Colonic mucosa (tissue), 4 donors: ENCODE data around the gene TECTB. TPM values are rescaled to one million over a fixed set of nuclear protein-coding genes. Genes with fewer than 3 reads are reported as not detected.

ENCODE experiments used
- DNase-seq: peaks from one replicate; pipeline ENCODE4 v3.0.0-alpha.2; 2020
- H3K27ac ChIP-seq: fragments of 200-600 bp; one replicate; pipeline ENCODE4 v1.8.0; 2021
- H3K27me3 ChIP-seq: fragments of 200-600 bp; one replicate; pipeline ENCODE4 v1.8.0; 2021
- H3K36me3 ChIP-seq: fragments of 200-600 bp; one replicate; pipeline ENCODE4 v1.8.0; 2021
- H3K4me1 ChIP-seq: fragments of 200-600 bp; one replicate; pipeline ENCODE4 v1.8.0; 2021; ENCODE audit warnings: mild to moderate bottlenecking
- H3K4me3 ChIP-seq: fragments of 200-600 bp; one replicate; pipeline ENCODE4 v1.8.0; 2021
- H3K9ac ChIP-seq, 2 donors: one replicate each; pipeline ENCODE4 v1.7.0; 2013; ENCODE audit warnings: control low read depth in 2 of 2, low read depth in 2 of 2, low read length in 2 of 2
- H3K9me3 ChIP-seq: fragments of 200-600 bp; one replicate; pipeline ENCODE4 v1.8.0; 2021
- intact Hi-C: fragments of 100-400 bp; cut with DNase I; formaldehyde crosslinking; loops from one replicate; pipeline ENCODE4 v1.14.1; 2022
- total RNA-seq, 2 donors: library from RNA; stranded (reverse); fragmentation: NEBNext Ultra II Directional in 1 of 2; extraction: Animal tissue kit (Norgen Biotek cat#: 25700) in 1 of 2; gene quantifications; one replicate each; pipeline ENCODE4 v1.2.1, GENCODE V29; 2021
- TF ChIP-seq, protein P1 (sequence below): fragments of 200-600 bp; IDR thresholded peaks from one replicate; pipeline ENCODE4 v1.8.0; 2022; ENCODE audit warnings: antibody characterized with exemption, mild to moderate bottlenecking
- donor health status: healthy.
- donor health status: DM: no; HTN: no; CAD: no.
- donor health status: DM: no; HTN: no; CAD: no.

TECTB gene
- not detected for total RNA-seq

DNA sequence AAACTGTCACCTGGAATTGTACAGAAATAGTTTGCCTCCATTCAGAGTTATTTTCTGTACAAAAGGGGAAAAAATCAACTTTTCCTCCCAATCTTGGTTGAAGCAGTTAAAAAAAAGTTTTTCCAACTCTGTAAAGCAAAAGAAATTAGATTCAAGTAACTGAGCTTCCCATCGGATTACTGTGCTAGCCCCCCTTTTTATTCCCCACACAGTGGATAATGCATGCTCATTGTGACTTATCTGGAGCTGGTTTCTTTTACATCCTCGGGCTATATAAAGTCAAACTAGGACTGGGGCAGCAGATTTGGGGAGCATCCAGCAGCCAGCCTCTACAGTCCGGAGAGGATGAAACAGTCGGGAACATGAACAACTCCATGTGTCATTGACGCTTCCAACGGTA is at the start of gene TECTB:
TSS of gene TECTB (plus strand) at position 301 of the 400 bp plus-strand sequence. CDS start 335 bp downstream, outside the sequence.
- H3K9me3 ChIP-seq = no peaks in the 10 kb centered on the region
- no peaks in the 10 kb centered on the region for H3K27me3 ChIP-seq
- TF ChIP-seq, protein P1, sequence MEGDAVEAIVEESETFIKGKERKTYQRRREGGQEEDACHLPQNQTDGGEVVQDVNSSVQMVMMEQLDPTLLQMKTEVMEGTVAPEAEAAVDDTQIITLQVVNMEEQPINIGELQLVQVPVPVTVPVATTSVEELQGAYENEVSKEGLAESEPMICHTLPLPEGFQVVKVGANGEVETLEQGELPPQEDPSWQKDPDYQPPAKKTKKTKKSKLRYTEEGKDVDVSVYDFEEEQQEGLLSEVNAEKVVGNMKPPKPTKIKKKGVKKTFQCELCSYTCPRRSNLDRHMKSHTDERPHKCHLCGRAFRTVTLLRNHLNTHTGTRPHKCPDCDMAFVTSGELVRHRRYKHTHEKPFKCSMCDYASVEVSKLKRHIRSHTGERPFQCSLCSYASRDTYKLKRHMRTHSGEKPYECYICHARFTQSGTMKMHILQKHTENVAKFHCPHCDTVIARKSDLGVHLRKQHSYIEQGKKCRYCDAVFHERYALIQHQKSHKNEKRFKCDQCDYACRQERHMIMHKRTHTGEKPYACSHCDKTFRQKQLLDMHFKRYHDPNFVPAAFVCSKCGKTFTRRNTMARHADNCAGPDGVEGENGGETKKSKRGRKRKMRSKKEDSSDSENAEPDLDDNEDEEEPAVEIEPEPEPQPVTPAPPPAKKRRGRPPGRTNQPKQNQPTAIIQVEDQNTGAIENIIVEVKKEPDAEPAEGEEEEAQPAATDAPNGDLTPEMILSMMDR = no peak
- no peaks in the 10 kb centered on the region for H3K4me1 ChIP-seq
- H3K4me3 ChIP-seq = no peak within 1 kb of the TSS
- no peak within 1 kb of the TSS for H3K27ac ChIP-seq
- no peaks in the 10 kb centered on the region for H3K36me3 ChIP-seq
- intact Hi-C loops = no loop called here
- no peak within 1 kb of the TSS for H3K9ac ChIP-seq
- DNase-seq = no peak

DNA sequence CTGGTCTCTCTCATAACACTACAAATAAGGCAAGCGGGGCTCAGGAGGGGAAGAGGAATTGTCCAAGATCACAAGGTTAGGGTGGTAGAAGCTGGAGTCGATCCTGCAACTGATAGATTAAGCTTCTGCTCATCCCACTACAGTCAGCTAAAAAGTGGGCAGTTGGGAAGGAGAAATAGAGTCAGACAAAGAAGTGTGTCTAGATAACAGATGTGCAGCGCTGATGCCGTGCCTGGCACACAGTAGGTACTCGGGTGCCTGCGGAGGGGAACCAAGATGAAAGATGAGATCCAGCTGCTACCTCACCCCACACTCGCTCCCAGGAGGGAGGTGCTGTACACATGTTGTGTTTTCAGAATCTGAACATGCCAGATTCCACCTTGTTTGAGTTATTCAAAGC is 48.1 kb upstream of the TECTB start:
- H3K27me3 ChIP-seq = no peaks in the 10 kb centered on the region
- intact Hi-C loops = no loop called here
- no peak overlapping the region for H3K9ac ChIP-seq
- no peaks in the 10 kb centered on the region for H3K9me3 ChIP-seq
- H3K27ac ChIP-seq = no peak overlapping the region
- TF ChIP-seq, protein P1 = no peak
- H3K4me1 ChIP-seq = no peaks in the 10 kb centered on the region
- DNase-seq = no peak
- no peaks in the 10 kb centered on the region for H3K36me3 ChIP-seq
- no peak overlapping the region for H3K4me3 ChIP-seq

DNA sequence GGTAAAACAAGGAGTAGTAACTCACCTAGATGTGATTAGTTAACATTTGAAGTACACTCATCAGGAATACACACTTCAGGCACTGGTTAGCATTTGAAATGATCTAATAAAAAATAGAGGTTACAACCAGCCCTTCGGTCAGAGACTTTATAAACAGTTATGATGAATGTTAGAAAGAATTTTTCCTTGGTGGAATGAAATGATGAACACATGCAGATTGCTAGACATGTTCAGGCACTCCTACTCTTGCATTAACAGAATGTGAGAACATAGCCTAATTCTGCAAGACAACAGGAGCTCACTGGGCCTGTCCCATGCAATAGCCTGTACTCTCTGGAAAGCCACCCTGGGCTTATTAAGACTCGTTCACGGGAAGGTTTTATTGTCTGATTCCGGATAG is 47.3 kb upstream of the TECTB start:
- Histone ChIP-seq H3K9ac (no peak overlapping the region), H3K36me3 (no peaks in the 10 kb centered on the region), H3K4me3 (no peak overlapping the region), H3K27me3 (no peaks in the 10 kb centered on the region), H3K9me3 (no peaks in the 10 kb centered on the region), H3K4me1 (no peaks in the 10 kb centered on the region), H3K27ac (no peak overlapping the region)
- TF ChIP-seq, protein P1 = no peak
- no peak for DNase-seq
- intact Hi-C loops = no loop called here

DNA sequence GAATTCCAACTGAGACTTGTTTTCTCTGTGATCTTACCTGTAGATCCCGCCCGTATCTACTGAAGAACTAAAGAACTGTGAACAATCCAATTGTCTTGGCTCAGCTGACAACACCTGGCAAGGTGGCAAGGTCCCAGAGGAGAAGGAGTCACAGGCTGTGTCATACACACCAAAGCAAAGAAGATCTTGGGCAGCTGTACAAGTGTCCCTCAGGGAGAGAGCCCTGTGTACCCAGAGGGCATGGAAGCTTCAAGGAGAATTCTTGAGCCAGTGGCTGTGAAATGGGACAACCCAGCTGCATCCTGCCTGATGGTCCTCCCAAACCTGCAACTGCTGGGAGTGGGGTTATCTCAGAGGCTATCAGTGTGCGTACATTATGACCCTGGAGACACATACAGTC is 46.7 kb upstream of the TECTB start:
- H3K36me3 ChIP-seq = no peaks in the 10 kb centered on the region
- H3K27ac ChIP-seq = no peak overlapping the region
- H3K9ac ChIP-seq = no peak overlapping the region
- H3K9me3 ChIP-seq = no peaks in the 10 kb centered on the region
- intact Hi-C loops = no loop called here
- no peaks in the 10 kb centered on the region for H3K4me1 ChIP-seq
- H3K27me3 ChIP-seq = no peaks in the 10 kb centered on the region
- DNase-seq = no peak
- H3K4me3 ChIP-seq = no peak overlapping the region
- TF ChIP-seq, protein P1 = no peak

DNA sequence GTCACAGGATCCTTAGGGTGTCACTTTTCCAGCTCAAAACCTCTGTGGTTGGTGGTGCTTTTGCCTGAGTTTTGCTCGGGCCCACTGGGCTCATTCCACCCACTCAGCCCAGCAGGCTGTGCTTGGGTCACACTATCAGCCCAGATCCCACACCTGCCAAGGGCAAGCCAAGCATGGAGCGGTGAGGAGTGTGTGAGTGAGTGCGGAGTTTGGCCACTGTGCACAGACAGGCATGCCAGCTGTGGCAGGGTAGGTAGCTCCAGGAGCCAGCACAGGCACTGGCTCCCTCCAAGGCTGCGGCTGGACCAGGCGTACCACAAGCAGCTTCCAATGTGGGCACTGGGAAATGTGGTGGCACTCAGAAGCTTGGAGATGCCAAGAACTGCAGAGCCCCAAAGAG is 43.9 kb upstream of the TECTB start:
- no peaks in the 10 kb centered on the region for H3K27me3 ChIP-seq
- no peaks in the 10 kb centered on the region for H3K36me3 ChIP-seq
- no peak overlapping the region for H3K9ac ChIP-seq
- DNase-seq = no peak
- no peak overlapping the region for H3K27ac ChIP-seq
- no peaks in the 10 kb centered on the region for H3K9me3 ChIP-seq
- no peak overlapping the region for H3K4me3 ChIP-seq
- H3K4me1 ChIP-seq = no peaks in the 10 kb centered on the region
- intact Hi-C loops = no loop called here
- TF ChIP-seq, protein P1 = no peak

DNA sequence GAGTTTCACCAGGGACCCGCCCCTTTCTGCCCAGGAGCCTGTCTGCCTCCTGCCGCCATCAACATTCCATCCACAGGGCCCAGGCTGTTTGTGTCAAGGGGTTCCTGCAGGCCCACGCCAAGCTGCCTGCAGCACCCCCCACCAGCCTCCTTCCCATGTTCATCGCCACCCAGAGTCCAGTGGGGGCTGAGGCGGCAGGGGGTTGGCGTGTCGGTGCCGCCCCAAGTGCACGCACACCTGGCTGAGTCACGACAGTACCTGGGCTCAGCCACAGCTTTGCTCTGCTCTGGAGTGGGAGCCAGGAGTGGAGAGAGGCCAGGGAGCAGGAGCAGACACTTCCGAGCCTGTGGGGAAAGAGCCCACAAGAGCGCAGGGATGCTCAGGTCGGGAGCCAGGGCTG is 42.8 kb upstream of the TECTB start:
- H3K4me1 ChIP-seq = no peaks in the 10 kb centered on the region
- H3K9me3 ChIP-seq = no peaks in the 10 kb centered on the region
- no peak for DNase-seq
- H3K36me3 ChIP-seq = no peaks in the 10 kb centered on the region
- no peak overlapping the region for H3K4me3 ChIP-seq
- H3K27ac ChIP-seq = no peak overlapping the region
- intact Hi-C loops = no loop called here
- TF ChIP-seq, protein P1 = no peak
- H3K9ac ChIP-seq = no peak overlapping the region
- H3K27me3 ChIP-seq = no peaks in the 10 kb centered on the region
